ENCODE results near the gene SRSF3. TPM values are rescaled to one million over a fixed set of nuclear protein-coding genes. Genes with fewer than 3 reads are reported as not detected.

SRSF3 gene
- total and polyA plus RNA-seq, 2 donors (not counting 1 experiment from before 2014, with no cell fraction given), result 316 to 642 TPM

- Histone ChIP-seq H3K9me3 (ENCODE audit: control extremely low read depth in 1 of 3, control insufficient read depth in 2 of 3, insufficient read depth in 1 of 3, low read length in 2 of 3) (no peaks in the 10 kb centered on the region), H4K20me1 (ENCODE audit: control insufficient read depth, insufficient read depth, low read length, poor library complexity, severe bottlenecking) (no peaks in the 10 kb centered on the region), H2AFZ (ENCODE audit: insufficient read depth, low read depth, low read length, poor library complexity, severe bottlenecking) (peak within 1 kb of the TSS; percentile 85), H3K4me1 (ENCODE audit: control insufficient read depth in 2 of 2, insufficient read depth in 2 of 2, low read length in 2 of 2) (peaks cover 52 to 60% of the 10 kb centered on the region in 2 donors), H3K36me3 (replicated peaks in 1 of 2; ENCODE audit: control extremely low read depth in 1 of 2, control insufficient read depth in 1 of 2, extremely low read depth in 1 of 2, insufficient read depth in 2 of 2, low read length in 1 of 2) (no peaks in the 10 kb centered on the region), H3K4me2 (replicated peaks; ENCODE audit: low read depth, low read length, poor library complexity, severe bottlenecking) (peak within 1 kb of the TSS; percentile 87), H3K79me2 (ENCODE audit: control insufficient read depth, insufficient read depth, low read length) (peaks cover 64% of the 10 kb centered on the region), H3K27me3 (replicated peaks in 1 of 4; ENCODE audit: control extremely low read depth in 1 of 4, control insufficient read depth in 3 of 4, insufficient read depth in 4 of 4, low read length in 3 of 4) (no peaks in the 10 kb centered on the region), H3K27ac (ENCODE audit: low read length in 2 of 2) (peak within 1 kb of the TSS; percentile 87 to 92), H3K4me3 (ENCODE audit: control extremely low read depth in 1 of 5, extremely low read depth in 1 of 5, insufficient read depth in 1 of 5, low read depth in 2 of 5, low read length in 4 of 5) (peak within 1 kb of the TSS; percentile 70 to 96 (median 88)), H3K9ac (ENCODE audit: low read length) (peak within 1 kb of the TSS; percentile 89)
- H3K4me1 Mint-ChIP-seq, result peaks cover 59% of the 10 kb centered on the region
- under 1% methylated on average over 48 of the region's 51 CpGs for WGBS (ENCODE audit: insufficient coverage)
- no peak for TF ChIP-seq CTCF (IDR thresholded peaks at IDR 0.05)
- TF ChIP-seq EZH2 (IDR thresholded peaks at IDR 0.05; ENCODE audit: borderline replicate concordance, insufficient read depth, low read depth, low read length, poor library complexity, severe bottlenecking), result no peak
- H3K9me3 Mint-ChIP-seq (ENCODE audit: insufficient read depth), result no peaks in the 10 kb centered on the region
- H3K4me3 Mint-ChIP-seq, result peak within 1 kb of the TSS; percentile 94
- POLR2A ChIA-PET, result interaction anchor here (0.6 to 2.5 kb wide), 5 partner anchors 33 to 1795 kb away, joined by 3 to 6 read pairs (median 5); partner anchors contain the start of gene SRSF3
- intact Hi-C loops (cut with micrococcal nuclease), result loop anchor here (1.0 to 5.0 kb wide), 5 partner anchors 47 to 210 kb away; partner anchors contain the start of genes CDKN1A, KCTD20, PXT1 and SRSF3
- DNase-seq (peak; percentile 95), ATAC-seq (ENCODE audit: low read depth) (peak; percentile 85)
- H3K27ac Mint-ChIP-seq, result peak within 1 kb of the TSS; percentile 91
- CTCF ChIA-PET, result interaction anchor here (1.0 to 1.1 kb wide), 4 partner anchors 46 to 68 kb away, joined by 3 to 4 read pairs (median 3); no protein-coding TSS in a partner anchor
- no peaks in the 10 kb centered on the region for H3K27me3 Mint-ChIP-seq
These were observed 47.1 kb upstream of the SRSF3 start, which contains the start of gene STK38 for GRCh38 chr6:36546920-36547645. Gene STK38 (minus strand): TSS chr6:36547479. CDS start chr6:36540202, 7,277 bp downstream.

Data from B cell (primary cell).